Measurements from ENCODE around the gene ZNF784.
"Not testable (repeated sequence)": the region's sequence is repeated elsewhere in the genome, so short reads cannot be mapped to it uniquely, and the experiment has no call there.

The ZNF784 gene

GRCh38 chr19:55599842-55600661, 24.3 kb downstream of the ZNF784 start, which contains the start of gene ZNF524:
Gene ZNF524, plus strand, starts transcription at chr19:55600288. Its CDS starts 1,825 bp downstream, at chr19:55602113.
- peak; percentile 97 for DNase-seq

- peak; percentile 100 for DNase-seq
Observed at GRCh38 chr19:55599468-55599841, 24.9 kb downstream of the ZNF784 start, which contains the start of gene FIZ1. Gene FIZ1, minus strand, starts transcription at chr19:55599517. Its CDS starts 1,652 bp downstream, at chr19:55597865.

- DNase-seq, result peak; percentile 98
Observed at GRCh38 chr19:55598719-55599467, 25.5 kb downstream of the ZNF784 start.

- peak; percentile 38 for DNase-seq
Observed at GRCh38 chr19:55598034-55598433, 26.3 kb downstream of the ZNF784 start.

- no peak for DNase-seq
Observed at GRCh38 chr19:55597501-55597921, 26.9 kb downstream of the ZNF784 start.

GRCh38 chr19:55596304-55596703, 28.1 kb downstream of the ZNF784 start:
- no peak for DNase-seq

- no peak for DNase-seq
Observed at GRCh38 chr19:55594996-55595545, 29.3 kb downstream of the ZNF784 start.

- no peak for DNase-seq
Observed at GRCh38 chr19:55593096-55593772, 31.1 kb downstream of the ZNF784 start.

- no peak for DNase-seq
Observed at GRCh38 chr19:55592391-55593090, 31.8 kb downstream of the ZNF784 start.

GRCh38 chr19:55591555-55591954, 32.8 kb downstream of the ZNF784 start:
- DNase-seq, result peak; percentile 33

GRCh38 chr19:55590617-55591016, 33.7 kb downstream of the ZNF784 start:
- DNase-seq, result peak; percentile 72

GRCh38 chr19:55590109-55590508, 34.3 kb downstream of the ZNF784 start:
- no peak for DNase-seq

GRCh38 chr19:55588738-55589137, 35.6 kb downstream of the ZNF784 start:
- no peak for DNase-seq

- peak; percentile 98 for DNase-seq
Observed at GRCh38 chr19:55586976-55587668, 37.2 kb downstream of the ZNF784 start.

GRCh38 chr19:55585658-55586339, 38.6 kb downstream of the ZNF784 start:
- peak; percentile 98 for DNase-seq

- DNase-seq, result no peak
Observed at GRCh38 chr19:55584871-55585270, 39.5 kb downstream of the ZNF784 start.

- not testable (repeated sequence) for DNase-seq
Observed at GRCh38 chr19:55583897-55584296, 40.5 kb downstream of the ZNF784 start.

GRCh38 chr19:55582284-55582683, 42.1 kb downstream of the ZNF784 start:
- DNase-seq, result not testable (repeated sequence)

- no peak for DNase-seq
Observed at GRCh38 chr19:55581823-55582223, 42.5 kb downstream of the ZNF784 start.

GRCh38 chr19:55581145-55581822, 43.1 kb downstream of the ZNF784 start:
- DNase-seq, result no peak
